22Rv1 (cell line): ENCODE data around the gene GADD45B.

ENCODE experiments used
- CTCF ChIP-seq: fragments of 450-650 bp; IDR thresholded peaks from 2 replicates; pipeline ENCODE4 v1.5.1; 2017; ENCODE audit warnings: mild to moderate bottlenecking
- ZFX ChIP-seq: fragments of 450-650 bp; IDR thresholded peaks from 2 replicates; pipeline ENCODE4 v1.6.1; 2017; ENCODE audit warnings: antibody characterized with exemption, borderline replicate concordance

GRCh38 chr19:2451138-2451537 is 24.8 kb upstream of the GADD45B start:
- TF ChIP-seq CTCF (no peak), ZFX (no peak)
